Stimulated activated CD4-positive, alpha-beta T cell treated with anti-CD3 and anti-CD28 coated beads, Interleukin-12 subunit alpha, Interleukin-12 subunit beta, amount 100 ng/mL, for 48 hours (primary cell): ENCODE data around the gene HGS.

Experiments
- DNase-seq, 3 donors: peaks; one replicate each; pipeline ENCODE4 v3.0.0-alpha.2; 2020; ENCODE audit warnings: low read depth in 2 of 3, low spot score in 1 of 3

The HGS gene

GRCh38 chr17:81683584-81684441, at the start of gene HGS, which contains the start of gene ARL16:
Gene HGS (plus strand): TSS chr17:81684011. CDS start chr17:81684067, 56 bp downstream.
Gene ARL16 (minus strand): TSS chr17:81683797. CDS start chr17:81683753, 44 bp downstream.
- DNase-seq: peak; percentile 96 to 98 (median 97)

- DNase-seq: no peak
Measured at GRCh38 chr17:81635431-81635830, 48.4 kb upstream of the HGS start.

DNA sequence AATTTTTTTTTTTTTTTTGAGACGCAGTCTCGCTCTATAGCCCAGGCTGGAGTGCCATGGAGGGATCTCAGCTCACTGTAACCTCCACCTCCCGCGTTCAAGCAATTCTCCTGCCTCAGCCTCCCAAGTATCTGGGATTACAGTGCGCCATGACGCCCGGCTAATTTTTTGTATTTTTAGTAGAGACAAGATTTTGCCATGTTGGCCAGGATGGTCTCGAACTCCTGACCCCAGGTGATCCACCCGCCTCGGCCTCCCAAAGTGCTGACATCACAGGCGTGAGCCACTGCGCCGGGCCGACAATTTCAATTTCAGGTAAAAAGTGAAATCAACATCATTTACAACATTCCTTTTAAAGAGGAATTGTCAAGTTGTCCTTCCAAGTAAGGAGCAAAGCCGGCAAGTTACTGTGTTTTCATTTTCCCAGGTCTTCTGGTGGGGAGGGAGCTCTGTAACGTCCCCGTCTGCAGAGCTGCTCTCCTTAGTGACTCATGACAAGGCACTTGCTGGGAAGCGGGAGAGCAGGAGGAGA, 47.8 kb upstream of the HGS start:
- peak in 1 of 3 donors; percentile 5 for DNase-seq

DNA sequence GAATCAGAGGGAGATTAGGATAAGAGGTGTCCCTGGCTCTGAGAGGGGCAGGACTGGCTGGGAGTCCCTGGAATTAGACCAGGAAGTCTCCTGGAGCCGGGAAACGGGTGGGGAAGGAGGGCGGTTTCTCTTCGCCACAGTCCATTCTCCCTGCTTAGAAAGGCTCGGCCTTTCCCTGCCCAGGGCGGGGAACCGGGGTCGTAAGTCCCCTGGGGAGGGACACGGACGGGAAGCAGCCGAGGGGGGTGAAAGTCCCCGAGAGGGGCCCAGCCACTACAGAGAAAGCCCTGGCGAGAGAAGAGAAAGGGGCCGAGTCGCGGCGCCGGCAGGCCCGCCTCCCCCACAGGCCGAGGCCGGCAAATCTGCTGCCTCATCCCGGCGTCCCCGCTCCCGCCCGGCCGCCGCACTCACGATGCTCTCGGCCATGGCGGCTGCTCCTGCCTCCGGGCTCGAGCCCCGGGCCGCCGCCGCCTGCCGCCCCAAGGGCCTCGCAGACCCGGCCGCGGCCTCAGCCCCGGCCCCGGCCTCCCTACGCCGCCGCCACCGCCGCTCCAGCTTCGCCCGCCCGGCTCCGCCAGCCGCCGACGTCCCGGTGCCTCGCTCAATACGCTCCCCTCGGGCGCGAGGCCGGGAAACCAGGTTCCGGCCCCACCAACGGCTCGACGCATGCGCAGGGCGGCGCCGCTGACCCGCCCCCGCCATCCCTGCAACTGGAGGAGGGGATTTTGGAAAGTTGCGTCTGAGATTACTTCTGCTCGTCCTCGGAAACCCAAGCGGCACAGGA, 47.1 kb upstream of the HGS start, which contains the start of the genes NPLOC4 and TSPAN10:
Gene NPLOC4, minus strand, starts transcription at position 608 of the 784 bp plus-strand sequence. Its CDS starts 182 bp downstream, at position 426.
Gene TSPAN10, plus strand, starts transcription at position 692 of the 784 bp plus-strand sequence. CDS start 5,217 bp downstream, outside the sequence.
- DNase-seq: peak; percentile 79 to 85 (median 83)

- DNase-seq: no peak
Measured at GRCh38 chr17:81638683-81639082, 45.1 kb upstream of the HGS start.

GRCh38 chr17:81640011-81640410, 43.8 kb upstream of the HGS start:
- DNase-seq: no peak

DNA sequence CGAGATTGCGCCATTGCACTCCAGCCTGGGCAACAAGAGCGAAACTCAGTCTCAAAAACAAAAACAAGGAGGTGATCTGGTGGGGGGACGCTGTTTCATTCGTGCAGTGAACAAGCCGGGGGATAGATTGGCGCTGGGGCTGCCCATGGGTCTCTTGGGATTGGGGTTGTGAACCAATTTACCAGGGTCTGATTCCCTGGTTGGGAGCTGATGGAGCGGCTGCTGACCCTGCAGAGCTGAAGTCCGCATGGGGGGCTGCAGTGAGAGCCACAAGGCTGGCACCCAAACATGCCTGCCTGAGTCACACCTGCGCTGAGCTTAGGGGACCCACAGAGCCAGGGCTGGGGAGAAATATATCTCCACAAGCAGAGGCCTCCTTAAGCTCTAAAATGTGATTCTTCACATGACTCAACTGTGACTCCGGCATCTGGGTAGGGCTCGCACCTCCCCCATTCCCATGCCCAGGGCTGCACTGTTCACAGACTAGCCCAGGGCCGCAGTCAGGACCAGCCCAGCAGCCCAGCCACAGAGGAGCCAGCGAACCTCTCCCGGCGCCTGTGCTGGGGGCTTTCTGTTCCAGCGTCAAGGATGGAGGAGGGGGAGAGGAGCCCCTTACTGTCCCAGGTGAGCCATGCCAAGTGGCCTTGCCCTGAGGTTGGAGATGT, 41.9 kb upstream of the HGS start:
- no peak for DNase-seq

DNA sequence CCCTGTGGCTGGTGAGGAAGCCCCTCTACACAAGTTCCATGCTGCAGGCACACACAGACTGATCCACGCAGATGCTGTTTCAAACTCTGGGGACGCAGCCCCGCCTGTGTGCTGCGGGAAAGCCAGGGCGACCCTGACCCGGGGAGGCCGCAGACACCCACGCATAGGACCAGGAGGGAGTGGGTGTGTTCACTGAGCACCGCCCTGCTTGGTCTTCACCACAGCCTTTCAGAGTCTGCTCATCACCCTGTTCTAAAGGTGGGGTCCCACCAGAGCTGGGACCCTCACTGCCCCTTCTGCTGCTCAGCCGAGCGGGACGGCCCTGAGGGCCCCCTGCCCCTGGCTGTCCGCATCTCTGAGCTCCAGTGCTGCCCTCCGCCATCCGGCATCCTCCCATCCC, 39.3 kb upstream of the HGS start:
- DNase-seq: no peak

- no peak for DNase-seq
Measured at GRCh38 chr17:81644976-81645952, 38.5 kb upstream of the HGS start.

- no peak for DNase-seq
Measured at GRCh38 chr17:81646869-81647600, 36.8 kb upstream of the HGS start.

GRCh38 chr17:81647640-81648012, 36.2 kb upstream of the HGS start:
- no peak for DNase-seq

DNA sequence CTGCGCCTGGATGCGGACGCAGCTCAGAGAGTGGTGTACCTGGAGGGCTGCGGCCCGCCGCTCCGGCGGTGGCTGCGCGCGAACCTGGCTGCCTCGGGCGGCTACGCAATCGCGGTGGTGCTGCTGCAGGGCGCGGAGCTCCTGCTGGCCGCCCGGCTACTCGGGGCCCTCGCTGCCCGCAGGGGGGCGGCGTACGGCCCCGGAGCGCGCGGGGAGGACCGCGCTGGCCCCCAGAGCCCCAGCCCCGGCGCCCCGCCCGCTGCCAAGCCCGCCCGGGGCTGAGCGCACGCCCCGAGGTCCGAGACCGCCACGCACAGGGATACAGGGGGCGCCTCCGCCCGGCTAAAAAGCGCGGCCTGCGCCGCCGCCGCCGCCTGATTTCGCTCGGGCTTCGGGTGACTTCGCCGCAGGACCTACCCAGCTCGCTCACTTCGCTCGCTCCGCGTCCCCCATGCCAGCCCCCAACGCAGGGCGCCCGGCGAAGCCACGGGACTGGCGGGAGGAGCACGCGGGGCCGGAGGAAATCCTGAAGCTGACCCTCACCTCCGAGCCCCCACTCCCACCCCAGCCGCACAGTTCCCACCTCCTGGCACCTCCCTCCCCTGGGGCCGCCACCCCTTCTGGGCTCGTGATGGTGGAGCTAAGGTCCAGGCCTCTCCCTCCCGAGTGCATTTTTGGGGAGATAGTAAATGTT, 35.7 kb upstream of the HGS start:
- DNase-seq: no peak

- DNase-seq: no peak
Measured at GRCh38 chr17:81648707-81649085, 35.1 kb upstream of the HGS start.

DNA sequence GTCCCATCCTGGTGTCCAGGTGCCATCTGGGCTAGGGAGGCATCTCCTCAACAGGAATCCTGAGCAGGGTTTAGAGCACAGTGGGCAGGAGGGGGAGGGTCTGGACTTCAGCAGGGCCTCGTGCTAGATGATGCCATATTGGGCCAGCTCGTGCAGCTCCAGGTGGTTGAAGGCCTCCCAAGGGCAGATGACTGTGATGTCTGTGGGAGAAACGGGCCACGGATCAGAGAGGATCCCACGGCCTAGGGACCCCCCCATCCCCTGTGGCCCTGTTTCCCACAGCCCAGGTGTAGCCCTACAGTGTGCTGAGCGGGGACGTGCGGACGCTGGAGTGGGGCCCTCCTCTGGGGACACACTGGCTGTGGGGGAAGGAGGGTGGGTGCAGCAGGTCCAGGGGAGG, 32.9 kb upstream of the HGS start:
- DNase-seq: no peak

GRCh38 chr17:81651692-81652091, 32.1 kb upstream of the HGS start:
- DNase-seq: no peak

GRCh38 chr17:81652906-81653771, 30.7 kb upstream of the HGS start:
- no peak for DNase-seq

DNA sequence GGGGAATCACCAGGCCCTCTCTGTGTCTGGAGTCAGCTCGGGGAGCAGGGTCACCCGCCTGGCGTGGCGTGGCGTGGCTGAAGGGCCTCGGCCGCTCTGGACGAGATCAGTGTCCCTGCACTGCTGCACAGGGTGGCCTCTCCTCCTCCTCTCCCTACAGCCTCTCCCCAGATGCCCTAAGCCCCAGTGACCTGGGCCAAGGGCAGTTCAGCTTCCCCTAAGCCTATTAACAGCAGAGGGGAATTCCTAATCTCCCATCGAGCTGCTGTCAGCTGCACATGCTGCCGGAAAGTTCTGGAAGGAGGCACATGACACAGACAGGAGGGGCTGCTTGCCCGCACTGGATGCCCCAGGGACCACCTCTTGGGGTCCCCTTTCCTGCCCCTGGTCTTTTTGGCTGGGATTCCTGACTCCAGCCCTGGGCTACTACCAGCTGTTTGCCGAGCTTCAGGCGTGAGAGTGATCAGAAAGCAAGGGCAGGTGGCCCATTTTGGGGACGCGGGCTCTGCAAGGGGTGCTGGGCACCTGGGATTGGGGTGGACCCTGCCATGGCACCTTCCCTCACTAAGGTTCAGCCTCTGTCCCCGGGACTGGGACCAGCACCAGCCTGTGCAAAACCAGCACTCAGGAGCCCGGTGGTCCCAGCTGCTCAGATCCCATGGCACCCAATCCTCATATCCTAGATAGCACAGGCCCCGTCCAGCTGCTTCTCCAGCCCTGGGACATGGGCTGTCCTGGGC, 28.3 kb upstream of the HGS start:
- DNase-seq: no peak
